Measurements from ENCODE around the gene OSBPL10.

Gene OSBPL10

GRCh38 chr3:31763731-31764130, 217.3 kb downstream of the OSBPL10 start:
- no peak for DNase-seq

GRCh38 chr3:31762888-31763351, 218.1 kb downstream of the OSBPL10 start:
- DNase-seq, result no peak

GRCh38 chr3:31762097-31762764, 218.8 kb downstream of the OSBPL10 start:
- DNase-seq, result no peak

DNA sequence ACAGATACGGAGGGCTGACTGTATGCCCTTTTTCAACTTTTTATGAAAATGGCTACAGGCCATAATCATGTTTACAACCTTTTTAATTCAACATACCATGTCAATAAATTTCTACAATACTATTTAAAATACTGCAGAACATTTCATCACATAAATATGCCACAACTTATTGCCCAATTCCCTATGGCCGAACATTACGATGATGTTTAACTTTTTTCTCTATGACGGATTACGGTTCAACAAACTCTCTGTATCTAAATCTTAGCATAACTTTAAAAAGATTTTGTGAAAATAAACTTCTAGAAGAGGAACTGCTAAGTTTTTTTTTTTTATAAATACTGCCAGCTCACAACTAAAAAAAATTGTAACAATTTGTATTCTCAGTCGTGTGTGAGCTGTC, 220.4 kb downstream of the OSBPL10 start:
- DNase-seq, result no peak

GRCh38 chr3:31758322-31758965, 222.6 kb downstream of the OSBPL10 start:
- DNase-seq, result no peak

DNA sequence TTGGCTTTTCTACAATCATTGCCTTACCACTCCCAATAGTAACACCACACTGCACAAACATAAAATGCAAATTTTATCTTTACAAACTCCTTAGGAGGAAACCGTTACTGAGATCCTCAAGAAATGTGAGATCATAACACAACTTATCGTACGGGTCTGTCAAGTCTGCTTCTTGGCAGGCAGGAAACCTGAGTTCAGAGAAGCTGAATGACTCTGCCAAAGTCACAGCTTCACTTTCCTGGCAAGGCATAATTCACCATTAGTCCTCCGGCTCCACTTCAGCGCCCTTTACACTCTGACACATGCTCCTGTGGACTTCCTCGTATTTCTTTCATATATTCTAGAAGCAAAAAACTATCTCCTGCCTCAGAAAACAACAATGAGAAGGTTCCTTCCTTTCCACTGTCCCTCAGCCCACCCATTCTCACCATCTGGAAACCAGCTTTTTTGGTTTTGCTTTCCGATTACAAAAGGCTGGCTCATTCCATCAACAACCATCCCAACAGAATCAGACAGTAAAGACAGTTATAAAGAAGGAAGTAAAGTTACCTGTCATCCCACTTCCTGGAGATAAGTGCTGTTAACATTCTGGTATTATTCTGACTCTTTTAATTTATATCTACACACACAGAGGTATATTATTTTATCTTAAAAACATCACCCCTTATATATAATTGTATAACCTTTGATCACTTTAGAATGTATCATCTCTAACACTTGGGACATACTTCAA, 225.0 kb downstream of the OSBPL10 start:
- no peak for DNase-seq

- no peak for DNase-seq
These were observed 226.3 kb downstream of the OSBPL10 start for GRCh38 chr3:31754575-31755278.

DNA sequence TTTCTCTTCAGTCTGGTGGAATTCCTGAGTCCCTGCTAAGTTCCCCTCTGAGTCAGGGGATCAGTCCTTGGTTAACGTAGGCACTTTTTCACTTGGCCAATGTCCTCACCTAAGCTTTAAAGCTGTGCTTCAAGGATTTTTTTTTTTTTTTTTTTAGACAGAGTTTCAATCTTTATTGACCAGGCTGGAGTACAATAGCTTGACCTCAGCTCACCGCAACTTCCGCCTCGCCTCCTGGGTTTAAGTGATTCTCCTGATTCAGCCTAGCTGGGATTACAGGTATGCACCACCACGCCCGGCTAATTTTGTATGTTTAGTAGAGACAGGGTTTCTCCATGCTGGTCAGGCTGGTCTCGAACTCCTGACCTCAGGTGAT, 228.0 kb downstream of the OSBPL10 start:
- DNase-seq, result no peak

GRCh38 chr3:31752305-31753049, 228.6 kb downstream of the OSBPL10 start:
- no peak for DNase-seq

DNA sequence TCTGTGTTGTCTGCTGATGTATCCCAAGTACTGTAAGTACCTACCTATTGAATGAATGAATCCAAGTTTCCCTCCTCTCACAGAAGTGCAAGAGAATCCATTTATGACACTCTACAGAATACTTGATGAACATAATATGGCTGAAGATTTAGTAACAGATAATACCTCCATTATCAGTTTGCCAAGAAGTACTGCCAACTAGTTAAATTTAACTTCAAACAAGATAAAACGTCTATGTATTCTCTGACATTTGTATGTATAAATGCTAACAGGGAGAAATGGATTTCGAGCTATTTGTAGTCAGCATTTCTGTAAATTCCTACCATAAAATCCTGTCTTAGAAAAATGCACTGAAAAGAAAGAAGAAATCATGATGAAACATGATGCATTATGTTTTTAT, 230.7 kb downstream of the OSBPL10 start:
- DNase-seq, result no peak

- no peak for DNase-seq
These were observed 232.1 kb downstream of the OSBPL10 start for GRCh38 chr3:31748933-31749295.

- DNase-seq, result no peak
These were observed 232.7 kb downstream of the OSBPL10 start for GRCh38 chr3:31748281-31748932.

- no peak for DNase-seq
These were observed 233.3 kb downstream of the OSBPL10 start for GRCh38 chr3:31747785-31748184.

- DNase-seq, result no peak
These were observed 236.1 kb downstream of the OSBPL10 start for GRCh38 chr3:31744913-31745312.

GRCh38 chr3:31743331-31744089, 237.6 kb downstream of the OSBPL10 start:
- DNase-seq, result no peak

DNA sequence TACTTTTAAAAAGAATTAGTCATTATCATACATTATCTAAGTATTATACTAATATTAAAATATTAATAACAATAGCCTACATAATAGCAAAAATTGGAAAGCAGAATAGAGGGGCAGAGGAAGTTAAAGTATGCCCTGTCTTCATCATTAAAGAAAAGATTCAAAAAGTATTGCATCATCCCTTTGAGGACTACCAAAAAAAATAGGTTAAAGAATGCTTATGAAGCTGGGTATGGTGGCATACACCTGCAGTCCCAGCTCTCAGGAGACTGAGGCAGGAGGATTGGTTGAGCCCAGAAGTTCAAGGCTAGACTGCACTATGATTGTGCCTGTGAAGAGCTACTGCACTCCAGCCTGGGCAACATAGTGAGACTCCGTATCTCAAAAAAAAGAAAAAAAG, 240.7 kb downstream of the OSBPL10 start:
- no peak for DNase-seq

- no peak for DNase-seq
These were observed 242.7 kb downstream of the OSBPL10 start for GRCh38 chr3:31738412-31738811.

DNA sequence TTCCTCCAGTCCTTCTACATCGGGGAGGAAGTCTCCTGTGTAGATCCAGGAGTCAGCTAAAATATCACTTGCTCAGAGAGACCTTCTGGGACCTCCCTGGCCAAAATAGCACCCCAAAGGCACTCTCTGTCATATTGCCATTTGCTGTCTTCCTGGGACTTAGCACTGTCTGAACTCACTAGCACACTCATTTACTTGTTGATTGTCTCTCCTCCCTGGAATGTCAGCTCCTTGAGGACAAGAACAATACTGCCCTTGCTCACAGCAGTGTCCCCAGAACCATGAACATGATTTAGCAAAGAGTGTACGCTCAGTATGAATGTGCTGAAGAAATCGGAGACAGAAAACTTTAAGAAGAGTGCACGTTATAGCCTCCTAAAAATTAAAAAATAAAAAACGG, 245.4 kb downstream of the OSBPL10 start:
- no peak for DNase-seq

DNA sequence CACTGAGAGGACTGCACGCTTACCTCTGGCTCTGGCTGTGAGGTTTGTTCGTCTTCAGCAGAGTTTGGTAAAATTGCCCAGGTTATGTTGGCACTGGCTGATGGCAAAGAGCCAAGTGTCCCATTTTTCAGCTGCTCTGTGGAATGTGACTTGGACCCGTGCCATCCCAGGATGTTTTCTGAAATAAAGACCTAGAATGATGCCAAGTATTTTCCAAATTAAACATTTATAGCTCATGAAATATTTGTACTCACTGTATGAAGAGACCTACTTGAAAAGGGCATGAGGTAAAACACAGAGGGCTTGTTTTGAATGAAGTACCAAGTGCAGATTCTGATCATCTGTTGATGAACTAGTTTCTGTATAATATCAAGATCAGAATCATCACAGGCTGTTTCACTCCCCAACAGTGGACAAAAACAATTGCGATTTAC, 247.8 kb downstream of the OSBPL10 start:
- peak; percentile 50 for DNase-seq

- peak; percentile 61 for DNase-seq
These were observed 248.5 kb downstream of the OSBPL10 start for GRCh38 chr3:31732548-31732947.

- no peak for DNase-seq
These were observed 251.5 kb downstream of the OSBPL10 start for GRCh38 chr3:31729573-31729972.
